ENCODE measurements around the gene ZCCHC14.

The ZCCHC14 gene

GRCh38 chr16:87538594-87538993 lies 45.8 kb upstream of the ZCCHC14 start:
- no peak overlapping the region for H3K4me3 ChIP-seq (ENCODE audit: low read length)
- DNase-seq (ENCODE audit: low read depth), result peak; percentile 83
- no peak for TF ChIP-seq CTCF (conservative IDR thresholded peaks at IDR 0.05; ENCODE audit: low read length)

GRCh38 chr16:87538160-87538559 lies 45.3 kb upstream of the ZCCHC14 start:
- no peak overlapping the region for H3K4me3 ChIP-seq (ENCODE audit: low read length)
- no peak for TF ChIP-seq CTCF (conservative IDR thresholded peaks at IDR 0.05; ENCODE audit: low read length)
- DNase-seq (ENCODE audit: low read depth), result peak; percentile 54

DNA sequence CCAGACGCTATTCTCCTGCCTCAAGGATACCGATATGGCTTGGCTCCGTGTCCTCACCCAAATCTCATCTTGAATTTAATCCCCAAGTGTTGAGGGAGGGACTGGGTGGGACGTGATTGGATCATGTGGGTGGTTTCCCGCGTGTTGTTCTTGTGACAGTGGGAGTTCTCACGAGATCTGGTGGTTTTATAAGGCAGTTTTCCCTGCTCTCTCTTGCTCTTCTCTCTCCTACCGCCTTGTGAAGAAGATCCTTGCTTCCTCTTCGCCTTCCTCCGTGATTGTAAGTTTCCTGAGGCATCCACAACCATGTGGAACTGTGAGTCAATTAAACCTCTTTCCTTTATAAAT lies 43.9 kb upstream of the ZCCHC14 start:
- no peak overlapping the region for H3K4me3 ChIP-seq (ENCODE audit: low read length)
- no peak for TF ChIP-seq CTCF (conservative IDR thresholded peaks at IDR 0.05; ENCODE audit: low read length)

GRCh38 chr16:87535855-87536794 lies 43.3 kb upstream of the ZCCHC14 start:
- no peak overlapping the region for H3K4me3 ChIP-seq (ENCODE audit: low read length)
- DNase-seq (ENCODE audit: low read depth), result no peak
- TF ChIP-seq CTCF (conservative IDR thresholded peaks at IDR 0.05; ENCODE audit: low read length), result no peak

More for the DNA sequence above, 43.9 kb upstream of the ZCCHC14 start:
- no peak for DNase-seq (ENCODE audit: low read depth)

DNA sequence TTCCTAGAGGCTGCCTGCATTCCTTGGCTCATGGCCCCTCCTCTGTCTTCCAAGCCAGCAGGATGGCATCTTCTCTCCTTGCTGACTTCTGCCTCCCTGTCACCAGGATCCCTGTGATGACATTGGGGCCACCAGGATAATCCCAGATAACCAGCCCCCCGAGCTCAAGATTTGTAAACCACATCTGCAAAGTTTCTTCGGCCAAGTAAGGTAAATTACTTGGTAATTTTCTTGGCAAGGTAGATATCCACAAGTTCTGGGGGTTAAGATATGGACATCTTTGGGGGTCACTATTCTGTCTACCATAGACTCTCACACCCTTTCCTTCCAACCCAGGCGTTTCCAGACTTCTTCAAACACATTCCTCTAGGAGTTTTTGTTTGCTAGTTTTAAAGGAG lies 42.6 kb upstream of the ZCCHC14 start:
- no peak overlapping the region for H3K4me3 ChIP-seq (ENCODE audit: low read length)
- no peak for TF ChIP-seq CTCF (conservative IDR thresholded peaks at IDR 0.05; ENCODE audit: low read length)
- no peak for DNase-seq (ENCODE audit: low read depth)

- no peak for TF ChIP-seq CTCF (conservative IDR thresholded peaks at IDR 0.05; ENCODE audit: low read length)
- no peak overlapping the region for H3K4me3 ChIP-seq (ENCODE audit: low read length)
- DNase-seq (ENCODE audit: low read depth), result no peak
Measured at GRCh38 chr16:87534751-87535150, 41.9 kb upstream of the ZCCHC14 start.

- no peak for TF ChIP-seq CTCF (conservative IDR thresholded peaks at IDR 0.05; ENCODE audit: low read length)
- DNase-seq (ENCODE audit: low read depth), result no peak
- no peak overlapping the region for H3K4me3 ChIP-seq (ENCODE audit: low read length)
Measured at GRCh38 chr16:87534030-87534653, 41.3 kb upstream of the ZCCHC14 start.

All from AG10803 (cell line).